CD4-positive, alpha-beta T cell treated with Interleukin-4 for 1 hour (primary cell): Measurements from ENCODE around the gene SEPSECS.

ENCODE experiments used
- DNase-seq, 2 donors: peaks; one replicate each; pipeline ENCODE4 v3.0.0-alpha.2; 2020 to 2022

Gene SEPSECS

DNA sequence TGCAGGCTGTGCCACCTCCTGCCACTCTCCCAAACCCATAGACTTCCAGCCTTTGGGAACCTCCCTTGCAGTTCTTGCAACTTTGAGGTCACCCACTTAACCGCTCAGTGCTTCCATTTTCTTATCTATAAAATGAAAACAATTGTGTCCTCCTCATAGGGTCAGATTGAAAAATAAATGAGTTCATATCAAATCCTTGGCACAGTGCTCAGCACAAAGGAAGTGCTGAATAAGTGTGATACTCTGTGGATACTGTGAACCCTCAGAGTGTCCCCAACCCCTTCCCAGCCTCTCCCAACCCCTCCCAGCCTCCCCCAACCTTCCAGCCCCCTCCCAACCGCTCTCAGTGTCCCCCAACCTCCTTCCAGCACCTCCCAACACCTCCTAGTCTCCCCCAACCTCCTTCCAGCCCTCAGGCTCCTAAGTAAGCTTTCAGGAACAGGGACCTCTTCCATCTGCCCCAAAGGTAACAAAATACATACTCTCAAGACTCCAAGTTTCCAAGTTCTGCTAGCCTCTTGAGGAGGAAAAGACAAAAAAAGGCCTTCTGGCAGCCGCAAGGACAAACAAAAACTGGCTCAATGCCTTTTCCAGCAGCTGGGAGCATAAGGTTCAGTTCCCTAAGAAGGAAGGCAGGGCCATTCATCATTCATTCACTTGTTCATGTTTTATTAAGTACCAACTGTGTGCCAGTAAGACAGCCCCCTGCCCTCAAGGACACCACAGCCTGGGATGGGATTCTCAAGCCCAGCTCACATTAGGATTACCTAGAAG is 83.4 kb downstream of the SEPSECS start:
- DNase-seq: no peak

DNA sequence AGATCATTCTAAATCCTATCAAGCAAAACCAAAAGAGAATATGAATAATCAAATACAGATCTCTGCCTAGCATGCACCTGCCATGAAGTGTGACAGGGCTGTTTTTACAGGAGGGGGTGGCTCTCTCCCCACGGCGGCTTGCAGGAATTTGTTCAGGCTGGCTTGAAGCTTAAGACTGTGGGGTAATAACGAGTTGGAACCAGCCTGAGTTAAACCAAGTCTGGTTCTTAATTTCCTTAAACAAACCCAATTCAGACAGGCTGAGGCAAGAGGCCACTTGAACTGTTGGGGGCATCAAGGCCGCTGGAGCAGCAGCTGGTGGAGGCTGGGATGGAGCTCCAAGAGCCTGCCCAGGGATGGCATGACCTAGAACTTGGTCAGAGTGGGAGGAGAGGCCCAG is 84.4 kb downstream of the SEPSECS start:
- no peak for DNase-seq

DNA sequence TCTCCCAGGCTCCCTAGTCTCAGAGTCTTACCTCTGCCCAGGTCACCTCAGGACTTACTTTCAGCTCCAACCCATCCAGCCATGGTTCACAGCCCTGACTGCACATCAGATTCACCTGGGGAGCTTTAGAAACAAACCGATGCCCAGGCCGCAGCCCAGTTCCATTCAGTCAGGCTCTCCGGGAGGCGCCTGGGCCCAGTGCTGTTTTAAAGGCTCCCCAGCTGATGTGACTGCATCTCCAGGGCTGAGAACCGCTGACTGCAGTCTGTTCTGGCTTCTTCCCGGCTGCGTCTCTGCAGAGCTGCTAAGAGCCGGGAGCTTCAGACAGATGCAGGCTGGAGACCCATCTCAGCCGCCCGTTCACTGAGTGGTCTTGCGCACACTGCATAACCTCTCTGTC is 85.1 kb downstream of the SEPSECS start:
- DNase-seq: no peak

DNA sequence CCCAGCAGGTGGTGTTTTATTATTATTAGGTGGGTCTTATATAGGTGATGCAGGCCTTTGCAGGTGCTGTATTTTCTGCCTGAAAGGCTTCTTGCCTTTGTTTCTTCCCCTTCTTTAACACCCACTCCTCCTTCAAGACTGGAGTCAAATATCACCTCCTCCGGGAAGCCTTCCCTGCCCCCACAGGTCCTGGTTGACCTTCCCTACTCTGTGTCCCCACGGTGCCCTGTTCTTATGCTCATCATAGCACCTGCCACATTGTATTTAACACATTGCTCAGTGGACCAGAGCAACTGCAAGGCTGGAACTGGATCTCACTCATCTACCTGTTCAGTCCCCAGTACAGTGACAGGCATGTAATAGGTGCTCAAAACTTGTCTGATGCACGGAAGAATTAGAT is 89.7 kb downstream of the SEPSECS start:
- DNase-seq: no peak
